ENCODE data around the gene ADCK1. TPM values are rescaled to one million over a fixed set of nuclear protein-coding genes. Genes with fewer than 3 reads are reported as not detected.

The ADCK1 gene
- total and polyA plus RNA-seq, 2 donors (not counting 1 experiment from before 2014, with no cell fraction given), result 10.6 to 18.3 TPM

GRCh38 chr14:77889971-77890442, 90.1 kb downstream of the ADCK1 start:
- Mint-ChIP-seq H3K4me3 (no peak overlapping the region), H3K27ac (no peak overlapping the region), H3K4me1 (no peaks in the 10 kb centered on the region), H3K9me3 (ENCODE audit: insufficient read depth) (peaks cover 6% of the 10 kb centered on the region), H3K27me3 (no peaks in the 10 kb centered on the region)
- H2AFZ ChIP-seq (ENCODE audit: insufficient read depth, low read depth, low read length, poor library complexity, severe bottlenecking), result no peak overlapping the region
- ChIA-PET POLR2A (no interaction called here), CTCF (no interaction called here)
- no peaks in the 10 kb centered on the region for H3K79me2 ChIP-seq (ENCODE audit: control insufficient read depth, insufficient read depth, low read length)
- H3K9me3 ChIP-seq (ENCODE audit: control extremely low read depth in 1 of 3, control insufficient read depth in 2 of 3, insufficient read depth in 1 of 3, low read length in 2 of 3), result peaks cover 0 to 6% (median 0%) of the 10 kb centered on the region in 3 donors
- no peaks in the 10 kb centered on the region for H3K4me1 ChIP-seq (ENCODE audit: control insufficient read depth in 2 of 2, insufficient read depth in 2 of 2, low read length in 2 of 2)
- no peak overlapping the region for H3K4me2 ChIP-seq (replicated peaks; ENCODE audit: low read depth, low read length, poor library complexity, severe bottlenecking)
- DNase-seq, result no peak
- H3K27ac ChIP-seq (ENCODE audit: low read length in 2 of 2), result no peak overlapping the region
- intact Hi-C loops (cut with micrococcal nuclease), result no loop called here
- H4K20me1 ChIP-seq (ENCODE audit: control insufficient read depth, insufficient read depth, low read length, poor library complexity, severe bottlenecking), result no peaks in the 10 kb centered on the region
- TF ChIP-seq, protein P1, sequence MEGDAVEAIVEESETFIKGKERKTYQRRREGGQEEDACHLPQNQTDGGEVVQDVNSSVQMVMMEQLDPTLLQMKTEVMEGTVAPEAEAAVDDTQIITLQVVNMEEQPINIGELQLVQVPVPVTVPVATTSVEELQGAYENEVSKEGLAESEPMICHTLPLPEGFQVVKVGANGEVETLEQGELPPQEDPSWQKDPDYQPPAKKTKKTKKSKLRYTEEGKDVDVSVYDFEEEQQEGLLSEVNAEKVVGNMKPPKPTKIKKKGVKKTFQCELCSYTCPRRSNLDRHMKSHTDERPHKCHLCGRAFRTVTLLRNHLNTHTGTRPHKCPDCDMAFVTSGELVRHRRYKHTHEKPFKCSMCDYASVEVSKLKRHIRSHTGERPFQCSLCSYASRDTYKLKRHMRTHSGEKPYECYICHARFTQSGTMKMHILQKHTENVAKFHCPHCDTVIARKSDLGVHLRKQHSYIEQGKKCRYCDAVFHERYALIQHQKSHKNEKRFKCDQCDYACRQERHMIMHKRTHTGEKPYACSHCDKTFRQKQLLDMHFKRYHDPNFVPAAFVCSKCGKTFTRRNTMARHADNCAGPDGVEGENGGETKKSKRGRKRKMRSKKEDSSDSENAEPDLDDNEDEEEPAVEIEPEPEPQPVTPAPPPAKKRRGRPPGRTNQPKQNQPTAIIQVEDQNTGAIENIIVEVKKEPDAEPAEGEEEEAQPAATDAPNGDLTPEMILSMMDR (IDR thresholded peaks at IDR 0.05), result no peak
- H3K9ac ChIP-seq (ENCODE audit: low read length), result no peak overlapping the region
- no peak overlapping the region for H3K4me3 ChIP-seq (ENCODE audit: control extremely low read depth in 1 of 5, extremely low read depth in 1 of 5, insufficient read depth in 1 of 5, low read depth in 2 of 5, low read length in 4 of 5)
- H3K36me3 ChIP-seq (replicated peaks in 1 of 2; ENCODE audit: control extremely low read depth in 1 of 2, control insufficient read depth in 1 of 2, extremely low read depth in 1 of 2, insufficient read depth in 2 of 2, low read length in 1 of 2), result no peaks in the 10 kb centered on the region
- H3K27me3 ChIP-seq (replicated peaks in 1 of 4; ENCODE audit: control extremely low read depth in 1 of 4, control insufficient read depth in 3 of 4, insufficient read depth in 4 of 4, low read length in 3 of 4), result no peaks in the 10 kb centered on the region
- 94% methylated on average over 3 of the region's 3 CpGs for WGBS (ENCODE audit: insufficient coverage)
- ATAC-seq (ENCODE audit: low read depth), result no peak

- no peak for DNase-seq
- Histone ChIP-seq H3K9me3 (ENCODE audit: control extremely low read depth in 1 of 3, control insufficient read depth in 2 of 3, insufficient read depth in 1 of 3, low read length in 2 of 3) (peaks cover 0 to 6% (median 0%) of the 10 kb centered on the region in 3 donors), H3K36me3 (replicated peaks in 1 of 2; ENCODE audit: control extremely low read depth in 1 of 2, control insufficient read depth in 1 of 2, extremely low read depth in 1 of 2, insufficient read depth in 2 of 2, low read length in 1 of 2) (no peaks in the 10 kb centered on the region), H3K4me3 (ENCODE audit: control extremely low read depth in 1 of 5, extremely low read depth in 1 of 5, insufficient read depth in 1 of 5, low read depth in 2 of 5, low read length in 4 of 5) (no peak overlapping the region), H3K27ac (ENCODE audit: low read length in 2 of 2) (no peak overlapping the region), H3K27me3 (replicated peaks in 1 of 4; ENCODE audit: control extremely low read depth in 1 of 4, control insufficient read depth in 3 of 4, insufficient read depth in 4 of 4, low read length in 3 of 4) (no peaks in the 10 kb centered on the region), H3K4me2 (replicated peaks; ENCODE audit: low read depth, low read length, poor library complexity, severe bottlenecking) (no peak overlapping the region), H3K79me2 (ENCODE audit: control insufficient read depth, insufficient read depth, low read length) (no peaks in the 10 kb centered on the region), H3K9ac (ENCODE audit: low read length) (no peak overlapping the region), H4K20me1 (ENCODE audit: control insufficient read depth, insufficient read depth, low read length, poor library complexity, severe bottlenecking) (no peaks in the 10 kb centered on the region), H2AFZ (ENCODE audit: insufficient read depth, low read depth, low read length, poor library complexity, severe bottlenecking) (no peak overlapping the region), H3K4me1 (ENCODE audit: control insufficient read depth in 2 of 2, insufficient read depth in 2 of 2, low read length in 2 of 2) (no peaks in the 10 kb centered on the region)
- 94% methylated on average over 4 of the region's 4 CpGs for WGBS (ENCODE audit: insufficient coverage)
- H3K9me3 Mint-ChIP-seq (ENCODE audit: insufficient read depth), result peaks cover 6% of the 10 kb centered on the region
- H3K27me3 Mint-ChIP-seq, result no peaks in the 10 kb centered on the region
- intact Hi-C loops (cut with micrococcal nuclease), result no loop called here
- TF ChIP-seq EZH2 (IDR thresholded peaks at IDR 0.05; ENCODE audit: borderline replicate concordance, insufficient read depth, low read depth, low read length, poor library complexity, severe bottlenecking), result no peak
- TF ChIP-seq, protein P1 (IDR thresholded peaks at IDR 0.05), result no peak
- no peak overlapping the region for H3K4me3 Mint-ChIP-seq
- H3K27ac Mint-ChIP-seq, result no peak overlapping the region
- no peaks in the 10 kb centered on the region for H3K4me1 Mint-ChIP-seq
- no peak for ATAC-seq (ENCODE audit: low read depth)
- ChIA-PET CTCF (no interaction called here), POLR2A (no interaction called here)
These were observed 91.0 kb downstream of the ADCK1 start for GRCh38 chr14:77890873-77891272.

All from B cell (primary cell).